ENCODE results near the gene LRRC63. TPM values are rescaled to one million over a fixed set of nuclear protein-coding genes. Genes with fewer than 3 reads are reported as not detected.

LRRC63 gene
- polyA plus RNA-seq, 1 donor, result 0.09 TPM

DNA sequence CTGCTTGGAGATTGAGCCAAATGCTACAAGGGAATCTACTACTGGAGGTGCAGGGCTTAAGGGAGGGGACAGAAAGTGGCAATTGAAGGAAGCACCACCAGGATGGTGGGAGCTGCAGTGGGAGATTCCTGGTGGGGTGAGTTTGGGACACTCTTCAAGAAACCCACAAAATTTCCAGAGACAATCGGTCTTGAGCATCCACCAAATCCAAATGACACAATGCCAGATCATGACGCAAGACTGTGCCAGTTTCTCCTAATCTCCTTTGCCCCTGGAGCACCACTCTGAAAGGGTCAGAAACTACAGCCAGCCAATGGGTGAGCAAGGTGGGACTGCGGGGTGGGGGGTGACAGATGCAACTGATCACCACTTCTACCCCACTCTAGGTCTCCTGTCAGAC is 78.7 kb downstream of the LRRC63 start:
- Histone ChIP-seq H3K4me1 (ENCODE audit: control insufficient read depth, insufficient read depth, low read length) (no peaks in the 10 kb centered on the region), H3K9me3 (ENCODE audit: control insufficient read depth, low read depth, low read length) (no peaks in the 10 kb centered on the region), H3K36me3 (ENCODE audit: control insufficient read depth, insufficient read depth, low read length) (no peaks in the 10 kb centered on the region), H3K27me3 (ENCODE audit: control insufficient read depth, insufficient read depth, low read length) (peaks cover 2% of the 10 kb centered on the region), H3K4me3 (ENCODE audit: low read length) (no peak overlapping the region), H3K27ac (ENCODE audit: low read length) (no peak overlapping the region)
- no CpG with 5 or more reads among the region's 3 CpGs for WGBS (ENCODE audit: insufficient coverage, low lambda C conversion rate)
- no peak for DNase-seq

- no peak for DNase-seq
- H3K27me3 ChIP-seq (ENCODE audit: control insufficient read depth, insufficient read depth, low read length), result peaks cover 2% of the 10 kb centered on the region
- WGBS (ENCODE audit: insufficient coverage, low lambda C conversion rate), result no CpG with 5 or more reads among the region's 3 CpGs
- H3K4me1 ChIP-seq (ENCODE audit: control insufficient read depth, insufficient read depth, low read length), result no peaks in the 10 kb centered on the region
- H3K9me3 ChIP-seq (ENCODE audit: control insufficient read depth, low read depth, low read length), result no peaks in the 10 kb centered on the region
- no peak overlapping the region for H3K27ac ChIP-seq (ENCODE audit: low read length)
- H3K36me3 ChIP-seq (ENCODE audit: control insufficient read depth, insufficient read depth, low read length), result no peaks in the 10 kb centered on the region
- H3K4me3 ChIP-seq (ENCODE audit: low read length), result no peak overlapping the region
These were observed 81.7 kb downstream of the LRRC63 start for GRCh38 chr13:46293436-46293835.

DNA sequence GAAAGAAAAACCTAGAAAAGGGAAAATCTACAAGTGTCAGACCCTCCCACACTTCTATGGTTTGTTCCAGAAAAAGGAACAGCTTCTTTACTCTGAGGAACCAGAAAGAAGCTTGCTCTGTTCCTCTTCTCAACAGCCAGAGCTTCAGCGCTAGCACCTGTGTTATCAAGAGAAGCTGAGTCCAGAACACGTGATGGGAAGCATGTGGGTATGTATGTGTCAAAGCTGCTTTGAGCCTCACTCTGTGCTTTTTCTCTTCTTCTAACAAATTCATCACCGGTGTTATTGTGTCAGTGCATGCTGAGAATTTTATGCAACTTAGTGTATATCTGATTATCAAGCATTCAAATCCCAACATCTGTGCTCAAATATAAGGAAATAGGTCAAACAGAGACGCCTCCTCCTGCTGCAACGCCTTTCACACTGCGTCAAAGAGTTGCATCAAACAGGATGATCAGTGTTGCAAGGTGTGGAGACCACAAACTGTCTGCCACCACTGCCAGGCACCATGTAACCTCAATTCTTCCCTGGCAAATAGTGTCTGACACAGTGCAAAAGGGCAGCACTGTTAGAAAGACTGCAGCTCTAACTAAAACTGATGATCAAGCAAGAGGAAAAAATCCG is 83.9 kb downstream of the LRRC63 start:
- Histone ChIP-seq H3K4me3 (ENCODE audit: low read length) (no peak overlapping the region), H3K9me3 (ENCODE audit: control insufficient read depth, low read depth, low read length) (no peaks in the 10 kb centered on the region), H3K36me3 (ENCODE audit: control insufficient read depth, insufficient read depth, low read length) (no peaks in the 10 kb centered on the region), H3K27ac (ENCODE audit: low read length) (no peak overlapping the region), H3K27me3 (ENCODE audit: control insufficient read depth, insufficient read depth, low read length) (peaks cover 2% of the 10 kb centered on the region), H3K4me1 (ENCODE audit: control insufficient read depth, insufficient read depth, low read length) (no peaks in the 10 kb centered on the region)
- WGBS (ENCODE audit: insufficient coverage, low lambda C conversion rate), result no CpG with 5 or more reads among the region's 7 CpGs
- no peak for DNase-seq

GRCh38 chr13:46296115-46296822 is 84.5 kb downstream of the LRRC63 start:
- Histone ChIP-seq H3K27ac (ENCODE audit: low read length) (no peak overlapping the region), H3K9me3 (ENCODE audit: control insufficient read depth, low read depth, low read length) (no peaks in the 10 kb centered on the region), H3K4me3 (ENCODE audit: low read length) (no peak overlapping the region), H3K36me3 (ENCODE audit: control insufficient read depth, insufficient read depth, low read length) (no peaks in the 10 kb centered on the region), H3K27me3 (ENCODE audit: control insufficient read depth, insufficient read depth, low read length) (no peaks in the 10 kb centered on the region), H3K4me1 (ENCODE audit: control insufficient read depth, insufficient read depth, low read length) (no peaks in the 10 kb centered on the region)
- no peak for DNase-seq
- WGBS (ENCODE audit: insufficient coverage, low lambda C conversion rate), result 100% methylated on average over 1 of the region's 3 CpGs

DNA sequence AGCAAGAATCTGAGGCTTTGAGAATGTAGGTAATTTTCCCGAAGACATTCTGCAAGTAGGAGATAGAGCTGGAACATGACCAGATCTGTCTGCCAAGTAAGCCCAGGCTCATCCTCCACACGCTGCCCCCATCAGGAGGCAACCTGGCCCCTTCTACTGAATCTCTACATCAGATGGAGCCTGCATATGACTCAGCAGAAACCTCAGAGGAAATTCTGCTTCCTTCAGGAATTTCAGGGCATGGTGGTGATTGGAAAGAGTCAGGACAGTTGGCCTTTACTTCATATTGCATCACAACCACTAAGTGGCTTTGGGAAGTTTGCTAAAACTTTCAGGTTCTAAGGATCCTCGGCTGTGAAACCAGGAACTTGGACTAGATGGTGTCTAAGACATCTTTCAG is 85.2 kb downstream of the LRRC63 start:
- no peak overlapping the region for H3K4me3 ChIP-seq (ENCODE audit: low read length)
- no peak for DNase-seq
- H3K4me1 ChIP-seq (ENCODE audit: control insufficient read depth, insufficient read depth, low read length), result no peaks in the 10 kb centered on the region
- no peaks in the 10 kb centered on the region for H3K27me3 ChIP-seq (ENCODE audit: control insufficient read depth, insufficient read depth, low read length)
- no peaks in the 10 kb centered on the region for H3K36me3 ChIP-seq (ENCODE audit: control insufficient read depth, insufficient read depth, low read length)
- H3K9me3 ChIP-seq (ENCODE audit: control insufficient read depth, low read depth, low read length), result no peaks in the 10 kb centered on the region
- H3K27ac ChIP-seq (ENCODE audit: low read length), result no peak overlapping the region
- no CpG with 5 or more reads among the region's 3 CpGs for WGBS (ENCODE audit: insufficient coverage, low lambda C conversion rate)

DNA sequence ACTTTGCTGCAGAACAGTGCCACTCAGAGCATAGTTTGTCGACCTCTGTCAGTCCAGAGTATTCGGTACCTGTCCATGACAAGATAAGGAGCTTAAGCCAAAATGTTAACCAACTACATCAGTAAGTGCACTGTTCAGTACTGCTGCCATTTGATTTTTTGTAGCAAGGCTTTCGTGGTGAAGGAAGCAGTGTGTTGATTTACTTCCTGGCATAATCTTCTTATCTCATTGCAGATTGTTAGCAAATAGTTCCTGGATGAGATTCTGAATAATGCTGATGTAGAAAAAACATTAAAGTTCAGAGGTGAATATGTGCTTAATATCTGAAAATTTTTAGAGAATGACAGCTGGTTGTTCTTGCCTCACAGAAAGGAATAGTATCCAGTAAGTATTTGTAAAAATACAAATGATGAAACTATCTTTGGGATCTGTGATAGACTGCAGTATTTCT is 85.7 kb downstream of the LRRC63 start:
- no CpG with 5 or more reads among the region's 3 CpGs for WGBS (ENCODE audit: insufficient coverage, low lambda C conversion rate)
- no peak overlapping the region for H3K4me3 ChIP-seq (ENCODE audit: low read length)

DNA sequence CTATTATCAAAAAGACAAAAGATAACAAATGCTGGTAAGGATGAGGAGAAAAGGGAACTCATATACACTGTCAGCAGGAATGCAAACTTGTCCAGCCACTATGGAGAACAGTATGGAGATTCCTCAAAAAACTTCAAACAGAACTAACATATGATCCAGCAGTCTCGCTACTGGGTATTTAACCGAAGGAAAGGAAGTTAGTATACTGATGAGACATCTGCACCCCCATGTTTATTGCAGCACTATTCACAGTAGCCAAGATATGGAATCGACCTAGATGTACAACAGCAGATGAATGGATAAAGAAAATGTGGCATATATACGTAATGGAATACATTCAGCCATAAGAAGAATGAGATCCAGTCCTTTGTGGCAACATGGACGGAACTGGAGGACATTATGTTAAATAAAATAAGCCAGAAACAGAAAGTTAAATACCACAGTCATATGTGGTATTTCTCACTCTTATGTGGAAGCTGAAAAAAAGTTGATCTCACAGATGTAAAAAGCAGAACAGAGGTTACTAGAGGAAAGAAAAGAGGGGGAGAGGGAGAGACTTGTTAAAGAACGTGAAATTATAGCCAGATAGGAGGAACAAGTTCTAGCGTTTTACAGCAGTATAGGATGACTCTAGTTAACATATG is 92.1 kb downstream of the LRRC63 start:
- Histone ChIP-seq H3K36me3 (ENCODE audit: control insufficient read depth, insufficient read depth, low read length) (no peaks in the 10 kb centered on the region), H3K4me1 (ENCODE audit: control insufficient read depth, insufficient read depth, low read length) (no peaks in the 10 kb centered on the region), H3K4me3 (ENCODE audit: low read length) (no peak overlapping the region), H3K9me3 (ENCODE audit: control insufficient read depth, low read depth, low read length) (no peaks in the 10 kb centered on the region), H3K27ac (ENCODE audit: low read length) (no peak overlapping the region), H3K27me3 (ENCODE audit: control insufficient read depth, insufficient read depth, low read length) (no peaks in the 10 kb centered on the region)
- no peak for DNase-seq
- 84% methylated on average over 4 of the region's 7 CpGs for WGBS (ENCODE audit: insufficient coverage, low lambda C conversion rate)

More for the DNA sequence above, 85.7 kb downstream of the LRRC63 start:
- H3K27me3 ChIP-seq (ENCODE audit: control insufficient read depth, insufficient read depth, low read length), result no peaks in the 10 kb centered on the region
- no peaks in the 10 kb centered on the region for H3K36me3 ChIP-seq (ENCODE audit: control insufficient read depth, insufficient read depth, low read length)
- no peaks in the 10 kb centered on the region for H3K4me1 ChIP-seq (ENCODE audit: control insufficient read depth, insufficient read depth, low read length)
- no peaks in the 10 kb centered on the region for H3K9me3 ChIP-seq (ENCODE audit: control insufficient read depth, low read depth, low read length)
- no peak for DNase-seq
- no peak overlapping the region for H3K27ac ChIP-seq (ENCODE audit: low read length)

- WGBS (ENCODE audit: insufficient coverage, low lambda C conversion rate), result no CpG with 5 or more reads among the region's 3 CpGs
These were observed 92.8 kb downstream of the LRRC63 start for GRCh38 chr13:46304546-46304945.

GRCh38 chr13:46307554-46307953 is 95.8 kb downstream of the LRRC63 start:
- H3K27ac ChIP-seq (ENCODE audit: low read length), result no peak overlapping the region
- WGBS (ENCODE audit: insufficient coverage, low lambda C conversion rate), result 100% methylated on average over 1 of the region's 1 CpG
- H3K9me3 ChIP-seq (ENCODE audit: control insufficient read depth, low read depth, low read length), result no peaks in the 10 kb centered on the region

More at GRCh38 chr13:46304546-46304945, 92.8 kb downstream of the LRRC63 start:
- no peaks in the 10 kb centered on the region for H3K36me3 ChIP-seq (ENCODE audit: control insufficient read depth, insufficient read depth, low read length)
- no peak overlapping the region for H3K27ac ChIP-seq (ENCODE audit: low read length)
- no peak overlapping the region for H3K4me3 ChIP-seq (ENCODE audit: low read length)
- no peaks in the 10 kb centered on the region for H3K27me3 ChIP-seq (ENCODE audit: control insufficient read depth, insufficient read depth, low read length)
- H3K4me1 ChIP-seq (ENCODE audit: control insufficient read depth, insufficient read depth, low read length), result no peaks in the 10 kb centered on the region
- H3K9me3 ChIP-seq (ENCODE audit: control insufficient read depth, low read depth, low read length), result no peaks in the 10 kb centered on the region
- no peak for DNase-seq

GRCh38 chr13:46310066-46310465 is 98.3 kb downstream of the LRRC63 start:
- Histone ChIP-seq H3K9me3 (ENCODE audit: control insufficient read depth, low read depth, low read length) (no peaks in the 10 kb centered on the region), H3K4me3 (ENCODE audit: low read length) (no peak overlapping the region), H3K27me3 (ENCODE audit: control insufficient read depth, insufficient read depth, low read length) (no peaks in the 10 kb centered on the region), H3K36me3 (ENCODE audit: control insufficient read depth, insufficient read depth, low read length) (no peaks in the 10 kb centered on the region), H3K27ac (ENCODE audit: low read length) (no peak overlapping the region), H3K4me1 (ENCODE audit: control insufficient read depth, insufficient read depth, low read length) (no peaks in the 10 kb centered on the region)
- no peak for DNase-seq
- no CpG with 5 or more reads among the region's 1 CpG for WGBS (ENCODE audit: insufficient coverage, low lambda C conversion rate)

More at GRCh38 chr13:46307554-46307953, 95.8 kb downstream of the LRRC63 start:
- no peaks in the 10 kb centered on the region for H3K27me3 ChIP-seq (ENCODE audit: control insufficient read depth, insufficient read depth, low read length)
- no peaks in the 10 kb centered on the region for H3K4me1 ChIP-seq (ENCODE audit: control insufficient read depth, insufficient read depth, low read length)
- H3K36me3 ChIP-seq (ENCODE audit: control insufficient read depth, insufficient read depth, low read length), result no peaks in the 10 kb centered on the region
- no peak for DNase-seq
- no peak overlapping the region for H3K4me3 ChIP-seq (ENCODE audit: low read length)
